ENCODE measurements around the gene ADARB2.

Gene ADARB2

GRCh38 chr10:1684991-1685390 lies 52.3 kb downstream of the ADARB2 start:
- no peak for DNase-seq (ENCODE audit: low read depth)

GRCh38 chr10:1683649-1684048 lies 53.7 kb downstream of the ADARB2 start:
- DNase-seq (ENCODE audit: low read depth) = no peak

DNA sequence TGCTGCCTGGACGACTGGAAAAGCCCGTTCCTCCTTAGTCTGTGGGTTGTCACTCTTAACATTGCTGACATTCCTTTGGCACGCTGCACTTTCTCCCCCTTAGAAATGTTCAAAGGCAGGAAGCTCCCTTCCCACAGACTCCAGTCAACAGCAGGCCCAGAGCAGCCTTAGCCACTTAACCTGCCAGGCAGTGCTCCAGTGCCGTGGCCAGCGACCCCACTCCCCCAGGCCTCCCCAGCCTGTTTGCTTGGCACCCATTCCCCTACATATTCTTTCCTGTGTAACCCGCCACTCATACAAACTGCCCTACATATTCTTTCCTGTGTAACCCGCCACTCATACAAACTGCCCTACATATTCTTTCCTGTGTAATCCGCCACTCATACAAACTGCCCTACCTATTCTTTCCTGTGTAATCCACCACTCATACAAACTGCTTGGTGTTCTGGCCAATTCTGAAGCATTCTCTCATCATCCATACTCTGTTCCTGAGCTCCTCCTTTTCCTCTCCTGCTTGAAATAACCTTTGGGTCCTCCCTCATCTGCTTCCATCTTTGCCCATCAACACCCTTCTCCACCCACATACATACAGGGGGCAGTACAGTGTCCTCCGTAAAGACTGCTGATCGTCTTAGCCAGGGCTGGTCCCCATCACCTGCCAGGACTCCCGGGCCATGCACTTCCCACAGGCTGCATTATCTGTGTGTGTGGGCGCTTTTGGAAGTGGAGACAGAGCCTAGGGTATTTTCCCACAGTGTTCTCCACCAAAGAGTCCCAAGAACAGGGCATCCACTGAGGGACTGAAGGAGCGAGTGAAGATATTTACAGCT lies 57.3 kb downstream of the ADARB2 start:
- DNase-seq (ENCODE audit: low read depth) = no peak

GRCh38 chr10:1678084-1678483 lies 59.2 kb downstream of the ADARB2 start:
- DNase-seq (ENCODE audit: low read depth) = no peak

DNA sequence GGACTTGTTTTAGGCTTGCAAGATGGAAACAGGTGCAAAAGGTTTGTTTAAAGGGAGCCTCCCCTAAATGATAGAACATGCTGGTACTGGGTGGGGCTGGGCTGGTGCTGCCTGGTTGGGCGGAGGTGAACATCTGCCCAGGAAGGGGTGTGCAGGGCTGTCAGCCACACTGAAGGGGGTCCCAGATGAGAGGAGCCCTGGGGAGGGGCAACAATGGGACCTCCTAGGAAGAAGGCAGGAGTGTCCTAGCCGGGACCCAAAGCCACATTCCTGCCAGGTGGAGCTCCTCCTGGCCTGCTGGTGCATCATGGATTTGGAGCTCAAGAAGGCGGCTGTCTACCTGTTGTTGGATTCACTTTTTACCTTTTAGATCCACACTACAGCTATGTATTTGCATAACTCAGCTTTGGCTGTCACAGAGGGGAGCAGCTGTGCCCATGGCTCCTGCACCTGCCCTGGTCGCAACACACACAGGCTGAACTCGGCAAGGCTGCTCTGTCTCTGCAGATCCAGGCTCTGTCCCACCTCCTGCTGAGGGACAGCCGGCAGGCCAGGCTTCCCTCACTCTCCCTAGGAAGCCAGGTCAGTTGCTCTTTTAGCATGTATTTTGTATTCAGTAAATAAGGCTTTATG lies 59.9 kb downstream of the ADARB2 start:
- DNase-seq (ENCODE audit: low read depth) = no peak

- no peak for DNase-seq (ENCODE audit: low read depth)
Observed at GRCh38 chr10:1674501-1674900, 62.8 kb downstream of the ADARB2 start.

GRCh38 chr10:1673568-1674345 lies 63.6 kb downstream of the ADARB2 start:
- no peak for DNase-seq (ENCODE audit: low read depth)

DNA sequence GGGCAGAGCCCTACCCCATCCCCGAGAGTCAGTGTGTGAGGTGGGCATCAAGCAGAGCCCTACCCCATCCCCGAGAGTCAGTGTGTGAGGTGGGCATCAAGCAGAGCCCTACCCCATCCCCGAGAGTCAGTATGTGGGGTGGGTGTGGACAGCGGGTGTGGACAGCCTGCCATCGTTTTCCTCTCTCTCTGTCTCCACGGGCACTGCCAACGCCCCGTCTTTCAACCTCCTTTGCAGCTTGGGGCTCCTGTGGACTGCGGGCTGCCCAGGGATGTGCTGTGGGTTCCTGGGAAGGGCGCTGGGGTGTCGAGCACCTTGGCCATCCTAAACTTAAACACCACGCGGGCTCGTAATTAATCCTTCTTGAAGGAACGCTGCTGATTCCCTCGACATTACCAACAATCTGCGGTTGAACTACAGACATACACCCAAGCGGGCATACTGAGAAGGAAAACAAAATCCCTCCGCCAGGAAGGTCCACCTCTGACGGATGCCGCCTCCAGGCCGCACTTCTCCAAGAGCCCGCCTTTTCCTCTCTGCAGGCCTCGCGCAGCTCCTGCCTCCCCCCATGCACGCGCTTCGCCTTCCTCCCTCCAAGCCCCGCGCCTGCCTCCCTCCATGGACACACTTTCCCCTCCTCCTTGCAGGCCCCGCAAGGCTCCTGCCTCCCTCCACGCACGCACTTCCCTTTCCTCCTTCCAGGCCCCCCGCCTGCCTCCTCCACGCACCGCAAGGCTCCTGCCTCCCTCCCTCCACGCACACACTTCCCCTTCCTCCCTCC lies 65.1 kb downstream of the ADARB2 start:
- no peak for DNase-seq (ENCODE audit: low read depth)

DNA sequence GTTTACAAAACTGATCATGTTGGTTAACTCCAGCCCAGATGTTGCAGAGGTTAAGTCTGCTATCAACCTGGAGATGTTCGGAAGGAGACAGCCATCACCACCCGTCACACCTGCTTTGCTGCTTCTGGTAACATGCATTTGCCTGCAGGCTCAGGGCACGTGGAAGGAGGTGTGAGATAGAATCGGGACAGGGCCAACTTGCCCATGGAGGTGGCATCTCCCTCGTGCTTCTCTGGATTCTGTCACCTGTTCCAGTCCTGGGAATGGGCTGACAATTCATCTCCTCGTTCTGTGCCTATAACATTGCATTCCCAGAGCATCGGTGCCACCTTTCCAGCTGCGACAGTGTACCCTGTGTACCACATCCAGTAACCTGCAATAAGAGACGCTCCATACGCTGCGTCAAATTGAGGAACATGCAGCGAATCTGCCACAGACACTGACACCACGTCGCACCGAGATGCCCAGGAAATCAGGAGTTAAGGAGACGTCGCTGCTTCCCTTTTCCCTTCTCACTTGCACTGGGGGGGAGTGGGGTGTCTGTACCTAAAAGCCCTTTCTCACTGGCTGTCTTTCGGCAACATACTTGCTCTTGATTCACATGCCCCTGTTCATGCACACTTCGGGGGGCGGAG lies 65.8 kb downstream of the ADARB2 start:
- no peak for DNase-seq (ENCODE audit: low read depth)

- no peak for DNase-seq (ENCODE audit: low read depth)
Observed at GRCh38 chr10:1670541-1671365, 66.6 kb downstream of the ADARB2 start.

DNA sequence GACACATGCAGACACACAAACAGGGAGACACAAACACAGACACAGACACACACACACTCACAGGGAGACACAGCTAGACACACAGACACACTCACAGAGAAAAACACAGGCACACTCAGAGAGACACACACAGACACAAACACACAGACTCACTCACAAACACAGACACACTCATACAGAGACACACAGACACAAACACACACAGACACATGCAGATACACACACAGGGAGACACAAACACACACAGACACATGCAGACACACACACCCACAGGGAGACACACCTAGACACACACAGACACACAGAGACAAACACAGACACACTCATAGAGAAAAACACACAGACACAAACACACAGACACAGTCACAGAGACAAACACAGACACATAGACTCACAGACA lies 67.9 kb downstream of the ADARB2 start:
- DNase-seq (ENCODE audit: low read depth) = no peak

- DNase-seq (ENCODE audit: low read depth) = no peak
Observed at GRCh38 chr10:1668399-1668798, 68.9 kb downstream of the ADARB2 start.

DNA sequence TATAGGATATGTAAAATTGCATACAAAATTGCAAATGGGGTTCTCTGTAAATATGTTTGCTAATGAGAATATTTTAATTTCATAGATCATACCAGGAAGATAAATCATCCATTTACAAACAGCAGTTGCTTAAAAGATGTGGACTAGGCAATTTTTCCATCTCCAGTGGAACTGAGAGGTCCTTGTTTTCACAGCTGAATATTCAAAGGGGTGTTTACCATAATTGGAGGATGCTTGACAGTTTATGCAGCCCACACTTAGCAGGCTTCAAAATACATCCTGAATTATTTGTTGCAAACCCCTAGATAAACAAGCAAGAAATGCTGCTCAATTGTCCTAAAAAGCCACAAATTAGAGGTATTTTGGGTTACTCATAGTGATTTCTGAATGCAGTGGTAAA lies 69.9 kb downstream of the ADARB2 start:
- DNase-seq (ENCODE audit: low read depth) = no peak

- DNase-seq (ENCODE audit: low read depth) = no peak
Observed at GRCh38 chr10:1666147-1666546, 71.2 kb downstream of the ADARB2 start.

- no peak for DNase-seq (ENCODE audit: low read depth)
Observed at GRCh38 chr10:1665681-1666080, 71.6 kb downstream of the ADARB2 start.

- no peak for DNase-seq (ENCODE audit: low read depth)
Observed at GRCh38 chr10:1665021-1665661, 72.2 kb downstream of the ADARB2 start.

GRCh38 chr10:1664333-1664964 lies 72.9 kb downstream of the ADARB2 start:
- no peak for DNase-seq (ENCODE audit: low read depth)

DNA sequence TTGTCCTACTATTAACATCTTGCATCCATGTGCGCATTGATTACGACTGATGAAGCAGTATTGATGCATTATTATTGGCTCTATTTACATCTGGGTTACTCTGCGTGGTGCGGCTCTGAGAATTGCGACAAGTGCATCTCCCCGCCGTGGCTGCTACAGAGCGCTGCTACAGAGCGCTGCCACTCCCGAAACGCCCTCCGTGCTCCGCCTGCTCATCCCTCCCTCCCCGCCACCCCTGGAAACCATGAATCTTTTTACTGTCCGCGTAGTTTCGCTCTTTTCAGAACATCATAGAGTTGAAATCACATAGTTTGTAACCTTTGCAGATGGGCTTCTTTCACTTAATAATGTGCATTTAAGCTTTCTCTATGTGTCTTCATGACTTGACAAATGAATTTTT lies 74.1 kb downstream of the ADARB2 start:
- no peak for DNase-seq (ENCODE audit: low read depth)

GRCh38 chr10:1662438-1663025 lies 74.8 kb downstream of the ADARB2 start:
- DNase-seq (ENCODE audit: low read depth) = no peak

Measured in fibroblast of gingiva (primary cell).